Body of pancreas (tissue), 4 donors: ENCODE results near the gene CLP1. TPM values are rescaled to one million over a fixed set of nuclear protein-coding genes. Genes with fewer than 3 reads are reported as not detected.

ENCODE experiments used
- ATAC-seq: fragments of 150-250 bp; one replicate; pipeline ENCODE4 v1.9.1; 2016
- DNase-seq, 4 donors: peaks; one replicate each; pipeline ENCODE4 v3.0.0-alpha.2; 2019
- H3K27ac ChIP-seq, 4 donors: fragments of 200-600 bp; sonication (generic); 1 replicate in 3 of 4; 2 replicates in 1 of 4; pipeline versions ENCODE4 v1.5.1 to v1.6.1; 2016 to 2019; ENCODE audit warnings: mild to moderate bottlenecking in 1 of 4, mixed read lengths in 1 of 4, moderate library complexity in 1 of 4
- H3K27me3 ChIP-seq, 2 donors: fragments of 200-600 bp; sonication (generic); one replicate each; pipeline ENCODE4 v1.6.0; 2016; ENCODE audit warnings: mild to moderate bottlenecking in 1 of 2
- H3K36me3 ChIP-seq, 2 donors: fragments of 200-600 bp; sonication (generic); replicated peaks in 1 of 2; 2 replicates each; pipeline ENCODE4 v1.5.1; 2016; ENCODE audit warnings: low read depth in 2 of 2; ENCODE audit not compliant: insufficient read depth in 1 of 2
- H3K4me1 ChIP-seq: fragments of 200-600 bp; sonication (generic); one replicate; pipeline ENCODE4 v1.6.0; 2016
- H3K4me3 ChIP-seq, 2 donors: fragments of 200-600 bp; sonication (generic); 1 replicate in 1 of 2; 2 replicates in 1 of 2; pipeline ENCODE4 v1.5.1; 2016 to 2019
- H3K9me3 ChIP-seq, 3 donors: fragments of 200-600 bp; sonication (generic); 1 replicate in 2 of 3; 2 replicates in 1 of 3; pipeline ENCODE4 v1.5.1; 2016
- CTCF ChIP-seq, 7 experiments: fragments of 450-650 bp in 4 of 7; fragments of 200-600 bp in 3 of 7; sonication (generic) in 3 of 7; IDR thresholded peaks; one replicate each; pipeline ENCODE4 v1.5.1; 2016 to 2019; ENCODE audit warnings: antibody characterized with exemption in 7 of 7
- POLR2A ChIP-seq, 3 donors: fragments of 450-650 bp; IDR thresholded peaks; one replicate each; pipeline ENCODE4 v1.6.1; 2016; ENCODE audit warnings: antibody characterized with exemption in 3 of 3, mild to moderate bottlenecking in 2 of 3
- WGBS, 2 donors: methylation state at CpG; one replicate each; pipeline ENCODE4 v1.1.5; 2017; 5-methylcytosine and 5-hydroxymethylcytosine counted together
- intact Hi-C: fragments of 100-400 bp; cut with DNase I; formaldehyde crosslinking; loops from one replicate; pipeline ENCODE4 v1.15.1; 2023
- total RNA-seq, 2 donors: library from RNA; depleted of rRNA; stranded (reverse); fragments of >200 nt; gene quantifications; one replicate each; pipeline ENCODE4 v1.1.0, GENCODE V29; 2016

CLP1 gene
- 1 to 10 TPM; 3.3 to 7.3 TPM for total RNA-seq

DNA sequence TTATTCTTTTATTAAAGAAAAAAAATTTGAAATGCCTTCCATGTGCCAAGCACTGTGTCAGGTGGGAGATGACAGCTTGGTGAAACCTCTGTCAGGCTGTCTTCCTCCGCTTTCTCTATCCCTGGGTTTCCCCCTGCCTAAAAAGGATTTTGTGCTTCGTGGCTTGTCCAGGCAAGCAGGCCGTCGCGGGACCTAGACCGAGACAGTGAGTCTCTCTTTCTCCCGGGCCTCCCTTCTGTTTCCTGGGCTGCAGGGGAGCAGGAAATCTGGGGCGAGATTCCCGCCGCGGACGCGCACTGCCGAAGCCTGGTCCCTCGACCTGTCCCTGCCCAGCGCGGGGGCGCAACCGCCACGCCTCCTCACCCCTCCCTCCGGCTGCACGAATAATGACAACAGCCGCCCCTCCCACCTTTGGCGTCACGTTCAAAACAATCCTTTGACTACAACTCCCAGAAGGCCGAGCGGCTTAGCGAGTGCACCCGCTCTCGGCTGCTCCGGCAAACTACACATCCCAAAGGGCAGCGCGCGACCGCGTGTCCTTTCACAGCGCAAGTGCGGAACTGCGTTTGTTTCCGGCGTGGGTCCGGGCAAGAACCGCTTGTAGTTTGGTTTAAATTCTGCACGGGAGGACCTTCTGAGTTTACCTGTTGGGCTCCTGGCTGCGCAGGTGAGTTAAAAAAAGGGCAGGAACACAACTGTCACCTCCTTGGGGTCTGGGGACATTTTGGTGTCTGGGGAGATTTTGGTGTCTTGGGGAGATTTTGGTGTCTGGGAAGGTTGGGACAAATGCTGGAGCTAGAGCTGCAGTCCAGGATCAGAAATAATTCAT lies at the start of gene CLP1:
Gene CLP1, plus strand, starts transcription at position 569 of the 829 bp plus-strand sequence. CDS start 1,715 bp downstream, outside the sequence.
- intact Hi-C loops = no loop called here
- Histone ChIP-seq H3K4me1 (peaks cover 22% of the 10 kb centered on the region), H3K9me3 (no peaks in the 10 kb centered on the region), H3K27ac (peak within 1 kb of the TSS; percentile 74 to 93 (median 90)), H3K4me3 (peak within 1 kb of the TSS; percentile 39 to 64), H3K27me3 (no peaks in the 10 kb centered on the region), H3K36me3 (peaks cover 5 to 15% of the 10 kb centered on the region in 2 donors)
- 0% methylated on average over 23 to 45 of the region's 45 CpGs for WGBS, 2 donors
- DNase-seq = peak; percentile 99 to 100 (median 100)
- ATAC-seq = peak; percentile 99
- TF ChIP-seq CTCF (IDR thresholded peaks at IDR 0.05) (peak in 1 of 7 experiments; percentile 6), POLR2A (IDR thresholded peaks at IDR 0.05) (peak; percentile 59 to 94 (median 90))

GRCh38 chr11:57610170-57610569 lies 47.4 kb upstream of the CLP1 start:
- TF ChIP-seq CTCF (IDR thresholded peaks at IDR 0.05) (no peak), POLR2A (IDR thresholded peaks at IDR 0.05) (no peak)
- no peak overlapping the region for H3K27ac ChIP-seq
- peaks cover 0 to 8% of the 10 kb centered on the region in 2 donors for H3K36me3 ChIP-seq
- intact Hi-C loops = no loop called here
- no peak overlapping the region for H3K4me3 ChIP-seq
- DNase-seq (no peak), ATAC-seq (no peak)
- H3K27me3 ChIP-seq = no peaks in the 10 kb centered on the region
- no peaks in the 10 kb centered on the region for H3K4me1 ChIP-seq
- 79 to 80% methylated on average over 4 of the region's 4 CpGs for WGBS, 2 donors
- no peaks in the 10 kb centered on the region for H3K9me3 ChIP-seq

- WGBS, 2 donors = 64 to 74% methylated on average over 9 to 10 of the region's 10 CpGs
- H3K27ac ChIP-seq = no peak overlapping the region
- peaks cover 0 to 2% of the 10 kb centered on the region in 2 donors for H3K36me3 ChIP-seq
- DNase-seq (no peak), ATAC-seq (no peak)
- H3K27me3 ChIP-seq = no peaks in the 10 kb centered on the region
- no peak overlapping the region for H3K4me3 ChIP-seq
- intact Hi-C loops = no loop called here
- no peak for TF ChIP-seq CTCF (IDR thresholded peaks at IDR 0.05)
- TF ChIP-seq POLR2A (IDR thresholded peaks at IDR 0.05) = no peak
- H3K9me3 ChIP-seq = no peaks in the 10 kb centered on the region
- no peaks in the 10 kb centered on the region for H3K4me1 ChIP-seq
These were observed 43.3 kb upstream of the CLP1 start for GRCh38 chr11:57614234-57614772.

DNA sequence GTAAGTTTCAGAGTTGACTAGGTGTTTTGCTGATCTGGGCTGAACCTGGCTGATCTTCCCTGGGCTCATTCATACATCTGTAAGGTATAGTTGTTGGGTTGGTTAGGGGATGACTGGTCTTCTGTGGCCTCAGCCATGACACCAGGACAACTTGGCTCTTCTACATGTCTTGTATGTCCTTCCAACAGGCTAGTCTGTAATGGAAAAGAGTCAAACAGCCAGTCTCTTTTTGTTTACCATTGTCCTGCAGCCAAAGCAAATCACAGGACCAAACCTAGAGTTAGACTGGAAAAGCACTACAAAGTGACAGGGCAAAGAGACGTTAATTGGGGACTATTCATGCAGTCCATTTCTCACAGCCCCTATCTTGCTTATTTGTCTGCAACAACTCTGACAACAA lies 42.3 kb upstream of the CLP1 start:
- Histone ChIP-seq H3K4me3 (no peak overlapping the region), H3K36me3 (peaks cover 0 to 2% of the 10 kb centered on the region in 2 donors), H3K27me3 (no peaks in the 10 kb centered on the region), H3K9me3 (no peaks in the 10 kb centered on the region), H3K4me1 (no peaks in the 10 kb centered on the region), H3K27ac (no peak overlapping the region)
- DNase-seq = no peak
- no peak for ATAC-seq
- TF ChIP-seq POLR2A (IDR thresholded peaks at IDR 0.05) = no peak
- TF ChIP-seq CTCF (IDR thresholded peaks at IDR 0.05) = no peak
- intact Hi-C loops = no loop called here
- WGBS, 2 donors = 61 to 80% methylated on average over 1 of the region's 1 CpG
